K562 (cell line): ENCODE data around the gene CDKL1.

ENCODE experiments used
- MTA2 ChIP-seq: fragments of 450-650 bp; IDR thresholded peaks from 2 replicates; pipeline ENCODE4 v1.6.1; 2016; ENCODE audit warnings: low read depth
- NFYB ChIP-seq: IDR thresholded peaks from 2 replicates; pipeline ENCODE4 v1.6.1; 2011; ENCODE audit warnings: mild to moderate bottlenecking, moderate library complexity; ENCODE audit not compliant: insufficient read length; ENCODE audit errors: extremely low read depth
- ZNF184 ChIP-seq: sonication (generic); formaldehyde crosslinking; IDR thresholded peaks from 2 replicates; pipeline ENCODE4 v1.5.0; 2020; ENCODE audit warnings: missing genetic modification reagents
- TF ChIP-seq, protein P1 (sequence below), 3 experiments: IDR thresholded peaks in 2 of 3; conservative IDR thresholded peaks in 1 of 3; 2 replicates each; pipeline ENCODE4 v1.5.1; 2011 to 2012; ENCODE audit warnings: low read length in 3 of 3, mild to moderate bottlenecking in 3 of 3, control low read depth in 2 of 3, improper control_type of control experiment in 1 of 3, inconsistent platforms in 1 of 3, low read depth in 1 of 3, mixed read lengths in 1 of 3, moderate library complexity in 1 of 3; ENCODE audit not compliant: insufficient read depth in 2 of 3

DNA sequence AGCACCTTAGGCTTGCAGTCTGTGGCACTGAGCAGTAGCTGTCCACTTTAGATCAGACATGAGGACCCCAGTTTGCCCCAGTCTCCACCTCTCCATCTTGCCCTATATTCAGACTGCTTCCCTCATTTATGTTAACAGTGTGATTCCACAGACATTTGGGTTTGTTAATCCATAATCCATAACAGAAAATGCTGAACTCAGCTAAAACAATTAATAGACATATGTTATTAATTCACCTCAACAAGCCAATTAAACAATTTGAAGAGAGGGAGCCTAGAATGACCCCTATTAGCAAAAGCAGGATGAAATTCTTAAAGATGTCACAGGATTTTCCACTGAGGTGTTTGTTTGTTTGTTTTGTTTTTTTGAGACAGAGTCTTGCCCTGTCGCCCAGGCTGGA is 9.1 kb downstream of the CDKL1 start:
- TF ChIP-seq ZNF184 (CRISPR knock-in tag) (no peak), MTA2 (no peak), NFYB (no peak)
- TF ChIP-seq, protein P1, sequence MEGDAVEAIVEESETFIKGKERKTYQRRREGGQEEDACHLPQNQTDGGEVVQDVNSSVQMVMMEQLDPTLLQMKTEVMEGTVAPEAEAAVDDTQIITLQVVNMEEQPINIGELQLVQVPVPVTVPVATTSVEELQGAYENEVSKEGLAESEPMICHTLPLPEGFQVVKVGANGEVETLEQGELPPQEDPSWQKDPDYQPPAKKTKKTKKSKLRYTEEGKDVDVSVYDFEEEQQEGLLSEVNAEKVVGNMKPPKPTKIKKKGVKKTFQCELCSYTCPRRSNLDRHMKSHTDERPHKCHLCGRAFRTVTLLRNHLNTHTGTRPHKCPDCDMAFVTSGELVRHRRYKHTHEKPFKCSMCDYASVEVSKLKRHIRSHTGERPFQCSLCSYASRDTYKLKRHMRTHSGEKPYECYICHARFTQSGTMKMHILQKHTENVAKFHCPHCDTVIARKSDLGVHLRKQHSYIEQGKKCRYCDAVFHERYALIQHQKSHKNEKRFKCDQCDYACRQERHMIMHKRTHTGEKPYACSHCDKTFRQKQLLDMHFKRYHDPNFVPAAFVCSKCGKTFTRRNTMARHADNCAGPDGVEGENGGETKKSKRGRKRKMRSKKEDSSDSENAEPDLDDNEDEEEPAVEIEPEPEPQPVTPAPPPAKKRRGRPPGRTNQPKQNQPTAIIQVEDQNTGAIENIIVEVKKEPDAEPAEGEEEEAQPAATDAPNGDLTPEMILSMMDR (IDR thresholded peaks at IDR 0.05 in 2 of 3, conservative IDR thresholded peaks at IDR 0.05 in 1 of 3; ENCODE audit: insufficient read depth in 2 of 3, low read depth in 1 of 3, low read length in 3 of 3) = no peak
